ENCODE measurements around the gene ANKRD6.

- no peak for TF ChIP-seq CTCF (IDR thresholded peaks at IDR 0.05)
- no peak for TF ChIP-seq POLR2A (IDR thresholded peaks at IDR 0.05)
Measured at GRCh38 chr6:89400912-89401399, 32.0 kb upstream of the ANKRD6 start.
